Testis (tissue), 5 donors: ENCODE data around the gene CMTM8. TPM values are rescaled to one million over a fixed set of nuclear protein-coding genes. Genes with fewer than 3 reads are reported as not detected.
"Not testable (repeated sequence)": the region's sequence is repeated elsewhere in the genome, so short reads cannot be mapped to it uniquely, and the experiment has no call there.

ENCODE experiments used
- DNase-seq: peaks from one replicate; pipeline ENCODE4 v3.0.0-alpha.2; 2019
- H3K27ac ChIP-seq, 2 donors: fragments of 200-600 bp; sonication (generic); one replicate each; pipeline ENCODE4 v1.5.1; 2019
- H3K27me3 ChIP-seq: fragments of 200-600 bp; sonication (generic); one replicate; pipeline ENCODE4 v1.5.1; 2019
- H3K36me3 ChIP-seq: fragments of 200-600 bp; sonication (generic); one replicate; pipeline ENCODE4 v1.5.1; 2017; ENCODE audit warnings: low read depth; ENCODE audit errors: missing control alignments
- H3K4me1 ChIP-seq: fragments of 200-600 bp; sonication (generic); one replicate; pipeline ENCODE4 v1.5.1; 2019
- H3K4me3 ChIP-seq, 2 donors: fragments of 200-600 bp; sonication (generic); one replicate each; pipeline ENCODE4 v1.5.1; 2017 to 2019
- H3K9me3 ChIP-seq: fragments of 200-600 bp; sonication (generic); one replicate; pipeline ENCODE4 v1.5.1; 2017
- POLR2A ChIP-seq: fragments of 450-650 bp; IDR thresholded peaks from one replicate; pipeline ENCODE4 v1.6.1; 2017; ENCODE audit warnings: antibody characterized with exemption, mild to moderate bottlenecking, moderate library complexity
- WGBS, 2 donors: methylation state at CpG; one replicate each; pipeline ENCODE4 v1.1.5; 2018; 5-methylcytosine and 5-hydroxymethylcytosine counted together
- intact Hi-C: fragments of 100-400 bp; cut with DNase I; formaldehyde crosslinking; loops from one replicate; pipeline ENCODE4 v1.15.1; 2023; ENCODE audit warnings: low total_unique reads
- long read RNA-seq, 2 donors: transcript quantifications; one replicate each; lab custom pipeline, GENCODE V29; 2026
- polyA plus RNA-seq: library from polyadenylated mRNA; stranded (reverse); fragments of 350-450 nt; fragmentation: Illumina TruSeq; extraction: RNeasy Lipid Tissue Mini Kit (QIAGEN cat#74804); gene quantifications from one replicate; pipeline ENCODE4 v1.2.3, GENCODE V29; 2014; ENCODE audit warnings: low read depth, low replicate concordance; ENCODE audit not compliant: insufficient read depth
- total RNA-seq, 2 donors: library from RNA; depleted of rRNA; stranded (reverse); fragments of >200 nt; gene quantifications; one replicate each; pipeline ENCODE4 v1.2.3, GENCODE V29; 2016
- TF ChIP-seq, protein P1 (sequence below), 3 experiments: fragments of 450-650 bp in 2 of 3; fragments of 200-600 bp in 1 of 3; sonication (generic) in 1 of 3; IDR thresholded peaks; one replicate each; pipeline ENCODE4 v1.5.1; 2016 to 2019; ENCODE audit warnings: antibody characterized with exemption in 3 of 3, mild to moderate bottlenecking in 2 of 3, moderate library complexity in 1 of 3

Gene CMTM8, protein sequence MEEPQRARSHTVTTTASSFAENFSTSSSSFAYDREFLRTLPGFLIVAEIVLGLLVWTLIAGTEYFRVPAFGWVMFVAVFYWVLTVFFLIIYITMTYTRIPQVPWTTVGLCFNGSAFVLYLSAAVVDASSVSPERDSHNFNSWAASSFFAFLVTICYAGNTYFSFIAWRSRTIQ
- total RNA-seq (1 to 10 TPM; 2.5 to 6.8 TPM), polyA plus RNA-seq (1.8 TPM)
- long read RNA-seq, donor 1, transcript CMTM8-201 (4 exons, 1,174 nt), result major isoform, 13 of 20 reads
- long read RNA-seq, donor 1, partial matches to known transcripts, result 6 of 20 reads
- long read RNA-seq, donor 1, other reads (novel, unspliced or antisense), result 0 of 20 reads
- long read RNA-seq, donor 2, transcript CMTM8-201 (4 exons, 1,174 nt), result major isoform, 15 of 21 reads
- long read RNA-seq, donor 2, partial matches to known transcripts, result 5 of 21 reads
- long read RNA-seq, donor 2, other reads (novel, unspliced or antisense), result 0 of 21 reads

DNA sequence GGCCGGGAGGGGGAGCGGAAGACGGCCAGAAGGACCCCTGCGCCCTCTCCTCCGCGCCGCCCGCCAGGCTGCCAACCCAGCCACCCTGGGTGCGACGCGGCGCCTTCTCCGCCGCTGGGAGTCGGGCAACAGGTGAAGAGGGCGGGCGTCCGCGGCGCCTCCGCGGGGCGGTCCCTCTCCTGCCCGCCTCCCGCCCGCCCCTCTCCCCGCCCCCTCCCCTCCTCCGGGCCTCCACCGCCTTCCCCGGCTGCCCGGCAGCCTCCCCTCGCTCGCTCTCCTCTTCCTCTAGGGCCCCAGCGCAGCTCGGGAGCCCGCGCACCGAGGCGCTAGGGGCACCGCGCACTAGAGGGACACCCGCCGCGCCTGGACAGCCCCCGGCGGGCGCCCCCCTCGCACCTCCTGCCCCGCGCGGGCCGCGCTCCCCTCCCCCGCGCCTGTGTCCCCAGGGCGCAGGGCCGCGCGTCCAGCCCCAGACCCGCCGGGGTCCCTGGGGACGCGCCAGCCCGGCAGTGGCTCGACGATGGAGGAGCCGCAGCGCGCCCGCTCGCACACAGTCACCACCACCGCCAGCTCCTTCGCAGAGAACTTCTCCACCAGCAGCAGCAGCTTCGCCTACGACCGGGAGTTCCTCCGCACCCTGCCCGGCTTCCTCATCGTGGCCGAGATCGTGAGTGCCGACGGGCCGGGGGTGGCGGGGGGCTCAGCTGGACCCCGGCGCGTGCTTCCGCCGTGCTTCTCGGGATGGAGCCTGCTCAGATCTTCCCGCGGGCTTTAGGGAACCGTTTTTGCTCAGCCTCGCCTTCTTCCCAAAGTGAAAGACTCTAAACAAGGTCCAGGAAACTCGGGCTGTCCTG is at the start of gene CMTM8:
Gene CMTM8 (plus strand): TSS at position 228 of the 854 bp plus-strand sequence. CDS start 293 bp downstream, at position 521.
- Histone ChIP-seq H3K27ac (peak within 1 kb of the TSS in 1 of 2 donors; percentile 42), H3K36me3 (no peaks in the 10 kb centered on the region), H3K27me3 (no peaks in the 10 kb centered on the region), H3K9me3 (no peaks in the 10 kb centered on the region), H3K4me1 (no peaks in the 10 kb centered on the region), H3K4me3 (peak within 1 kb of the TSS; percentile 56 to 58)
- TF ChIP-seq, protein P1, sequence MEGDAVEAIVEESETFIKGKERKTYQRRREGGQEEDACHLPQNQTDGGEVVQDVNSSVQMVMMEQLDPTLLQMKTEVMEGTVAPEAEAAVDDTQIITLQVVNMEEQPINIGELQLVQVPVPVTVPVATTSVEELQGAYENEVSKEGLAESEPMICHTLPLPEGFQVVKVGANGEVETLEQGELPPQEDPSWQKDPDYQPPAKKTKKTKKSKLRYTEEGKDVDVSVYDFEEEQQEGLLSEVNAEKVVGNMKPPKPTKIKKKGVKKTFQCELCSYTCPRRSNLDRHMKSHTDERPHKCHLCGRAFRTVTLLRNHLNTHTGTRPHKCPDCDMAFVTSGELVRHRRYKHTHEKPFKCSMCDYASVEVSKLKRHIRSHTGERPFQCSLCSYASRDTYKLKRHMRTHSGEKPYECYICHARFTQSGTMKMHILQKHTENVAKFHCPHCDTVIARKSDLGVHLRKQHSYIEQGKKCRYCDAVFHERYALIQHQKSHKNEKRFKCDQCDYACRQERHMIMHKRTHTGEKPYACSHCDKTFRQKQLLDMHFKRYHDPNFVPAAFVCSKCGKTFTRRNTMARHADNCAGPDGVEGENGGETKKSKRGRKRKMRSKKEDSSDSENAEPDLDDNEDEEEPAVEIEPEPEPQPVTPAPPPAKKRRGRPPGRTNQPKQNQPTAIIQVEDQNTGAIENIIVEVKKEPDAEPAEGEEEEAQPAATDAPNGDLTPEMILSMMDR (IDR thresholded peaks at IDR 0.05), result no peak
- TF ChIP-seq POLR2A, result no peak
- WGBS, 2 donors, result 0% methylated on average over 4 to 33 of the region's 96 CpGs
- DNase-seq, result peak; percentile 29
- intact Hi-C loops, result no loop called here

DNA sequence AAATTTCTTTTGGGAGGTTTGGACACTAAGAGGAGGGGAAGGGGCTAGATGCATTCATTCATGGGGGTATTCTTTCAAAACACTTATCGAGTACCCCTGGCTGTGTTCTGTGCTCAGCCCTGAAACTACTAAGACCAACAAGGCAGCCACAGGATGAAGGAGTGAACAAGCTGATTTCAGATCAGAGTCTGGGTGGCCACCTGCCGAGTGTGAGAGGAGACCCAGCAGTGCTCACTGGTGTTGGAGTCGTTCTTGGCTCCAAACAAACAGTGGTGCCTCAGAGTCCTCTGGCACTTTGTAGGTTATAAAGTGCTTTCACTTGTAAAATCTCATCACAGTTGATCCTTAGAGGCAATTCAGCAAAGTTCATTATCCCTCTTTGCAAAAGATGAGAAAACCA is 48.8 kb upstream of the CMTM8 start:
- Histone ChIP-seq H3K4me3 (no peak overlapping the region), H3K36me3 (no peaks in the 10 kb centered on the region), H3K27ac (no peak overlapping the region), H3K4me1 (no peaks in the 10 kb centered on the region), H3K27me3 (no peaks in the 10 kb centered on the region), H3K9me3 (no peaks in the 10 kb centered on the region)
- WGBS, 2 donors, result 68 to 73% methylated on average over 3 of the region's 3 CpGs
- no peak for DNase-seq
- intact Hi-C loops, result no loop called here
- TF ChIP-seq, protein P1 (IDR thresholded peaks at IDR 0.05), result no peak
- TF ChIP-seq POLR2A, result no peak

DNA sequence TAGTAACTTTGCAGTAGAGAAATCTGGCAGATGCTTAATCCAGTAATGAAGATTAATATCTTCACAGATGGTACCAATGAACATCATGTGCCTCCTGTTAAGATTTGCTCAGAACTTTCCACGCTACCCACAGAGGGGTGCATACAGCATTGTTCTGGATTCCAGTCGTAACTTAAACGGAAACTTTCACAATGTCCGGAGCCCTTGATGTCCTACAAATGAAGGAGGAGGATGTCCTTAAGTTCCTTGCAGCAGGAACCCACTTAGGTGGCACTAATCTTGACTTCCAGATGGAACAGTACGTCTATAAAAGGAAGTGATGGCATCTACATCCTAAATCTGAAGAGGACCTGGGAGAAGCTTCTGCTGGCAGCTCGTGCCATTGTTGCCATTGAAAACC is 47.9 kb upstream of the CMTM8 start:
- H3K36me3 ChIP-seq, H3K4me3 ChIP-seq, H3K27me3 ChIP-seq, H3K27ac ChIP-seq, H3K4me1 ChIP-seq, H3K9me3 ChIP-seq, intact Hi-C loops, DNase-seq: not testable (repeated sequence)
- 84 to 95% methylated on average over 6 of the region's 6 CpGs for WGBS, 2 donors

DNA sequence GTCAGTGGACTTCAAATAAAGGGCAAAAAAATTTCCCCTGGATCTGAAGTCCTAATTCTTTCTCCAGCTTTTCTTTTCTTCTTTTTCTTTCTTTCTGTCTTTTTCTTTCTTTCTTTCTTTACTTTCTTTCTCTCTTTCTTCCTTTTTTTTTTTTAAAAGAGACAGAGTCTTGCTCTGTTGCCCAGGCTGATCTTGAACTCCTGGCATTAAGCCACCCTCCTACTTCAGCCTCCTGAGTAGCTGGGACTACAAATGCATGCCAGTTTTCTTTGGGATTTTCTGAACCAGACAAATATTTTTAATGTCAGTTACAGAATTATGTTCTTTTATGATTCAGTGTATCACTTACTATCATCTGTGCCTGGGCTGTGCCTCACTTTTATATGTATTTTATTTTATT is 45.4 kb upstream of the CMTM8 start:
- Histone ChIP-seq H3K4me1 (no peaks in the 10 kb centered on the region), H3K36me3 (no peaks in the 10 kb centered on the region), H3K27ac (no peak overlapping the region), H3K9me3 (no peaks in the 10 kb centered on the region), H3K4me3 (no peak overlapping the region), H3K27me3 (no peaks in the 10 kb centered on the region)
- TF ChIP-seq, protein P1 (IDR thresholded peaks at IDR 0.05), result no peak
- TF ChIP-seq POLR2A, result no peak
- intact Hi-C loops, result no loop called here
- DNase-seq, result no peak

DNA sequence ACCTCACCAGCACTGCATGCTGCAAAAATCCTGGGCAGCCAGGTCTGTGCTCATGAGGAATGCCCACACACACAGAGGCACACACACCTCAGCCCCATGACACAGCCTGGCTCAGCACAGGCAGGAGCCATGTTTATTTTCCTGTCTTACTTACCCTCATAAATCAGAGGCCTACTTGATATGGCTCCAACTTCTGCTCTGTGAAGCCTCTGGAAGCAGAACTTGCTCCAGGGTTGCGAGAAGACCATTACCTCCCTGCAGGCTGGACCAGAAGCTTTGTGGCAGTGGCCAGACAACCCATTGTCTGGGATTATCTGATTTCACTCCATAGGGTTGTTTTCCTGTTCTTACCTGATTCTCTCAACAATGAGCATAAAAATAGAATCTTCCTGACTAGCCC is 43.8 kb upstream of the CMTM8 start:
- 80 to 91% methylated on average over 1 of the region's 1 CpG for WGBS, 2 donors
- intact Hi-C loops, result no loop called here
- H3K27ac ChIP-seq, result no peak overlapping the region

More for the DNA sequence above, 43.8 kb upstream of the CMTM8 start:
- no peak for DNase-seq
- Histone ChIP-seq H3K9me3 (no peaks in the 10 kb centered on the region), H3K4me1 (no peaks in the 10 kb centered on the region), H3K4me3 (no peak overlapping the region), H3K36me3 (no peaks in the 10 kb centered on the region), H3K27me3 (no peaks in the 10 kb centered on the region)
- TF ChIP-seq, protein P1 (IDR thresholded peaks at IDR 0.05), result no peak
- TF ChIP-seq POLR2A, result no peak
